Measurements from ENCODE around the gene LRRC4C.

Gene LRRC4C

GRCh38 chr11:40281052-40281580, 1178.3 kb downstream of the LRRC4C start:
- H2BK120ac ChIP-seq (ENCODE audit: low read depth, low read length), result no peak overlapping the region
- DNase-seq (ENCODE audit: low spot score), result no peak
- no peak overlapping the region for H3K18ac ChIP-seq (ENCODE audit: low read length)
- no CpG with 5 or more reads among the region's 6 CpGs for WGBS, 2 donors (ENCODE audit: extremely low coverage in 2 of 2, insufficient read length in 2 of 2, insufficient replicate concordance in 1 of 2)
- peak overlapping the region; percentile 77 for H2AFZ ChIP-seq (ENCODE audit: low read length)
- no peaks in the 10 kb centered on the region for H3K36me3 ChIP-seq (replicated peaks in 1 of 2; ENCODE audit: control insufficient read depth in 2 of 2, insufficient read depth in 2 of 2, low read length in 2 of 2)
- H2AK5ac ChIP-seq (ENCODE audit: low read depth, low read length), result no peak overlapping the region
- no peak overlapping the region for H2BK12ac ChIP-seq (ENCODE audit: low read length)
- no peak overlapping the region for H3K4me3 ChIP-seq (ENCODE audit: low read length in 2 of 2)
- no peak overlapping the region for H2BK15ac ChIP-seq (ENCODE audit: low read length)
- peaks cover 12 to 16% of the 10 kb centered on the region in 2 donors for H3K4me1 ChIP-seq (ENCODE audit: control insufficient read depth in 2 of 2, insufficient read depth in 1 of 2, low read depth in 1 of 2, low read length in 2 of 2)
- H4K8ac ChIP-seq (ENCODE audit: low read depth, low read length), result no peak overlapping the region
- no peak overlapping the region for H3K4me2 ChIP-seq (ENCODE audit: insufficient read depth, low read length, poor library complexity, severe bottlenecking)
- H3K79me1 ChIP-seq (ENCODE audit: low read depth, low read length), result no peaks in the 10 kb centered on the region
- H3K23ac ChIP-seq (ENCODE audit: low read depth, low read length, poor library complexity), result no peak overlapping the region
- H4K91ac ChIP-seq (ENCODE audit: low read depth, low read length, poor library complexity), result no peak overlapping the region
- no peak overlapping the region for H3K14ac ChIP-seq (ENCODE audit: low read length)
- H3K9me3 ChIP-seq (replicated peaks in 1 of 2; ENCODE audit: control insufficient read depth in 2 of 2, insufficient read depth in 1 of 2, low read depth in 1 of 2, low read length in 2 of 2), result no peaks in the 10 kb centered on the region
- H2BK5ac ChIP-seq (ENCODE audit: low read length), result no peak overlapping the region
- H3K4ac ChIP-seq (ENCODE audit: low read length), result no peak overlapping the region
- peak overlapping the region; percentile 18 for H3K27ac ChIP-seq (replicated peaks; ENCODE audit: low read length)
- H3K27me3 ChIP-seq (ENCODE audit: control insufficient read depth in 3 of 3, insufficient read depth in 3 of 3, low read depth in 1 of 3, low read length in 3 of 3), result no peaks in the 10 kb centered on the region
- H3K9ac ChIP-seq (ENCODE audit: low read depth, low read length, poor library complexity), result no peak overlapping the region

- Histone ChIP-seq H3K9ac (ENCODE audit: low read depth, low read length, poor library complexity) (no peak overlapping the region), H3K4me3 (ENCODE audit: low read length in 2 of 2) (no peak overlapping the region), H3K23ac (ENCODE audit: low read depth, low read length, poor library complexity) (no peak overlapping the region), H3K9me3 (replicated peaks in 1 of 2; ENCODE audit: control insufficient read depth in 2 of 2, insufficient read depth in 1 of 2, low read depth in 1 of 2, low read length in 2 of 2) (no peaks in the 10 kb centered on the region), H2BK15ac (ENCODE audit: low read length) (no peak overlapping the region), H3K27me3 (ENCODE audit: control insufficient read depth in 3 of 3, insufficient read depth in 3 of 3, low read depth in 1 of 3, low read length in 3 of 3) (no peaks in the 10 kb centered on the region), H2BK5ac (ENCODE audit: low read length) (no peak overlapping the region), H3K36me3 (replicated peaks in 1 of 2; ENCODE audit: control insufficient read depth in 2 of 2, insufficient read depth in 2 of 2, low read length in 2 of 2) (no peaks in the 10 kb centered on the region), H3K4ac (ENCODE audit: low read length) (no peak overlapping the region), H3K18ac (ENCODE audit: low read length) (no peak overlapping the region), H2BK120ac (ENCODE audit: low read depth, low read length) (no peak overlapping the region), H3K27ac (replicated peaks; ENCODE audit: low read length) (peak overlapping the region; percentile 18), H3K14ac (ENCODE audit: low read length) (no peak overlapping the region), H3K4me2 (ENCODE audit: insufficient read depth, low read length, poor library complexity, severe bottlenecking) (no peak overlapping the region), H2AFZ (ENCODE audit: low read length) (peak overlapping the region; percentile 77), H2BK12ac (ENCODE audit: low read length) (no peak overlapping the region), H3K79me1 (ENCODE audit: low read depth, low read length) (no peaks in the 10 kb centered on the region), H4K8ac (ENCODE audit: low read depth, low read length) (no peak overlapping the region), H2AK5ac (ENCODE audit: low read depth, low read length) (no peak overlapping the region), H3K4me1 (ENCODE audit: control insufficient read depth in 2 of 2, insufficient read depth in 1 of 2, low read depth in 1 of 2, low read length in 2 of 2) (peaks cover 12 to 16% of the 10 kb centered on the region in 2 donors), H4K91ac (ENCODE audit: low read depth, low read length, poor library complexity) (no peak overlapping the region)
- WGBS, 2 donors (ENCODE audit: extremely low coverage in 2 of 2, insufficient read length in 2 of 2, insufficient replicate concordance in 1 of 2), result no CpG with 5 or more reads among the region's 18 CpGs
- DNase-seq (ENCODE audit: low spot score), result no peak
These were observed 1179.0 kb downstream of the LRRC4C start for GRCh38 chr11:40280159-40281051.

GRCh38 chr11:40276960-40277359, 1182.5 kb downstream of the LRRC4C start:
- H2BK5ac ChIP-seq (ENCODE audit: low read length), result no peak overlapping the region
- peaks cover 14 to 20% of the 10 kb centered on the region in 2 donors for H3K4me1 ChIP-seq (ENCODE audit: control insufficient read depth in 2 of 2, insufficient read depth in 1 of 2, low read depth in 1 of 2, low read length in 2 of 2)
- H2BK12ac ChIP-seq (ENCODE audit: low read length), result no peak overlapping the region
- no peaks in the 10 kb centered on the region for H3K36me3 ChIP-seq (replicated peaks in 1 of 2; ENCODE audit: control insufficient read depth in 2 of 2, insufficient read depth in 2 of 2, low read length in 2 of 2)
- no peak overlapping the region for H3K23ac ChIP-seq (ENCODE audit: low read depth, low read length, poor library complexity)
- no peak overlapping the region for H3K4ac ChIP-seq (ENCODE audit: low read length)
- H3K27ac ChIP-seq (replicated peaks; ENCODE audit: low read length), result no peak overlapping the region
- no peaks in the 10 kb centered on the region for H3K27me3 ChIP-seq (ENCODE audit: control insufficient read depth in 3 of 3, insufficient read depth in 3 of 3, low read depth in 1 of 3, low read length in 3 of 3)
- no peak overlapping the region for H4K8ac ChIP-seq (ENCODE audit: low read depth, low read length)
- no peak overlapping the region for H4K91ac ChIP-seq (ENCODE audit: low read depth, low read length, poor library complexity)
- H3K79me1 ChIP-seq (ENCODE audit: low read depth, low read length), result no peaks in the 10 kb centered on the region
- WGBS, 2 donors (ENCODE audit: extremely low coverage in 2 of 2, insufficient read length in 2 of 2, insufficient replicate concordance in 1 of 2), result no CpG with 5 or more reads among the region's 1 CpG
- no peak overlapping the region for H3K4me2 ChIP-seq (ENCODE audit: insufficient read depth, low read length, poor library complexity, severe bottlenecking)
- H2AK5ac ChIP-seq (ENCODE audit: low read depth, low read length), result no peak overlapping the region
- H3K9me3 ChIP-seq (replicated peaks in 1 of 2; ENCODE audit: control insufficient read depth in 2 of 2, insufficient read depth in 1 of 2, low read depth in 1 of 2, low read length in 2 of 2), result no peaks in the 10 kb centered on the region
- no peak overlapping the region for H3K9ac ChIP-seq (ENCODE audit: low read depth, low read length, poor library complexity)
- no peak for DNase-seq (ENCODE audit: low spot score)
- H2BK15ac ChIP-seq (ENCODE audit: low read length), result no peak overlapping the region
- no peak overlapping the region for H2AFZ ChIP-seq (ENCODE audit: low read length)
- H3K14ac ChIP-seq (ENCODE audit: low read length), result no peak overlapping the region
- no peak overlapping the region for H3K18ac ChIP-seq (ENCODE audit: low read length)
- H2BK120ac ChIP-seq (ENCODE audit: low read depth, low read length), result no peak overlapping the region
- no peak overlapping the region for H3K4me3 ChIP-seq (ENCODE audit: low read length in 2 of 2)

GRCh38 chr11:40274017-40274416, 1185.4 kb downstream of the LRRC4C start:
- H3K9ac ChIP-seq (ENCODE audit: low read depth, low read length, poor library complexity), result no peak overlapping the region
- no peak overlapping the region for H2BK120ac ChIP-seq (ENCODE audit: low read depth, low read length)
- H4K8ac ChIP-seq (ENCODE audit: low read depth, low read length), result no peak overlapping the region
- H3K4me3 ChIP-seq (ENCODE audit: low read length in 2 of 2), result no peak overlapping the region
- H2BK15ac ChIP-seq (ENCODE audit: low read length), result no peak overlapping the region
- H2AK5ac ChIP-seq (ENCODE audit: low read depth, low read length), result no peak overlapping the region
- no peaks in the 10 kb centered on the region for H3K9me3 ChIP-seq (replicated peaks in 1 of 2; ENCODE audit: control insufficient read depth in 2 of 2, insufficient read depth in 1 of 2, low read depth in 1 of 2, low read length in 2 of 2)
- H3K36me3 ChIP-seq (replicated peaks in 1 of 2; ENCODE audit: control insufficient read depth in 2 of 2, insufficient read depth in 2 of 2, low read length in 2 of 2), result no peaks in the 10 kb centered on the region
- H3K4ac ChIP-seq (ENCODE audit: low read length), result no peak overlapping the region
- no peak overlapping the region for H4K91ac ChIP-seq (ENCODE audit: low read depth, low read length, poor library complexity)
- H2AFZ ChIP-seq (ENCODE audit: low read length), result no peak overlapping the region
- H3K79me1 ChIP-seq (ENCODE audit: low read depth, low read length), result no peaks in the 10 kb centered on the region
- no peak overlapping the region for H2BK12ac ChIP-seq (ENCODE audit: low read length)
- no peak overlapping the region for H3K14ac ChIP-seq (ENCODE audit: low read length)
- no peak overlapping the region for H3K23ac ChIP-seq (ENCODE audit: low read depth, low read length, poor library complexity)
- peaks cover 4 to 10% of the 10 kb centered on the region in 2 donors for H3K4me1 ChIP-seq (ENCODE audit: control insufficient read depth in 2 of 2, insufficient read depth in 1 of 2, low read depth in 1 of 2, low read length in 2 of 2)
- no peak for DNase-seq (ENCODE audit: low spot score)
- H3K4me2 ChIP-seq (ENCODE audit: insufficient read depth, low read length, poor library complexity, severe bottlenecking), result no peak overlapping the region
- no peak overlapping the region for H3K27ac ChIP-seq (replicated peaks; ENCODE audit: low read length)
- no peak overlapping the region for H3K18ac ChIP-seq (ENCODE audit: low read length)
- H2BK5ac ChIP-seq (ENCODE audit: low read length), result no peak overlapping the region
- H3K27me3 ChIP-seq (ENCODE audit: control insufficient read depth in 3 of 3, insufficient read depth in 3 of 3, low read depth in 1 of 3, low read length in 3 of 3), result no peaks in the 10 kb centered on the region
- no CpG with 5 or more reads among the region's 3 CpGs for WGBS, 2 donors (ENCODE audit: extremely low coverage in 2 of 2, insufficient read length in 2 of 2, insufficient replicate concordance in 1 of 2)
